Activated CD8-positive, alpha-beta memory T cell treated with anti-CD3 and anti-CD28 coated beads, Interleukin-2, amount 50 U/mL, for 48 hours (primary cell): Measurements from ENCODE around the gene CNGB1.
A peak's percentile ranks its signal among the peaks of the same experiment; 100 is the strongest.
"Not testable (repeated sequence)": the region's sequence is repeated elsewhere in the genome, so short reads cannot be mapped to it uniquely, and the experiment has no call there.

Experiments used
- DNase-seq: peaks from one replicate; pipeline ENCODE4 v3.0.0-alpha.2; 2020

CNGB1 gene

DNA sequence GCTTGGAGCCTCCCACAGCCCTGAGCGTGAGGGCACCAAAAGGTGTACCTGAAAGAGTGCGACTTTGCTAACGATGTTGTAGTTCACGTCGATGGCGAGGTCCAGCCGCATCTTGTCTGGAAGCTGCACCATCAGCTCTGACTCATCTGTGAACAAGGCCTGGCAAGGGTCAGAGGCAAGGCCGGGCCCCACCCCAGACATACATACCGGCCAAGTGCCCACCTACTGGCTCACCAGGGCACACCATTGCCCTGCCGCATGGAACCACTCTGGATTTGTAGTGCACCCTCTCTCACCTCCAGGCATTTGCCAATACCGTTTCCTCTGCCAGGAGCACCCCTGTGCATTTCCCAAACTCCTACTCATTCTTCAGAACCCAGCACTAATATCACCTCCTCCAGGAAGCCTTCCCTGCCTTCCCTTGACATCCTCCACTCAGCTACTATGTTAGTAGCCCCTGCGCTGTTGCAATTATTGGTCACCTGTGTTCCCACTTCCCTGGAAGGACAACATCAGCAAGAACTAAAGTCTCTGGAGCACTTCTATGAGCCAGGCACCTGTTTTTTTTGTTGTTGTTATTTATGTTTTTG, 69.4 kb downstream of the CNGB1 start:
- DNase-seq, result no peak

DNA sequence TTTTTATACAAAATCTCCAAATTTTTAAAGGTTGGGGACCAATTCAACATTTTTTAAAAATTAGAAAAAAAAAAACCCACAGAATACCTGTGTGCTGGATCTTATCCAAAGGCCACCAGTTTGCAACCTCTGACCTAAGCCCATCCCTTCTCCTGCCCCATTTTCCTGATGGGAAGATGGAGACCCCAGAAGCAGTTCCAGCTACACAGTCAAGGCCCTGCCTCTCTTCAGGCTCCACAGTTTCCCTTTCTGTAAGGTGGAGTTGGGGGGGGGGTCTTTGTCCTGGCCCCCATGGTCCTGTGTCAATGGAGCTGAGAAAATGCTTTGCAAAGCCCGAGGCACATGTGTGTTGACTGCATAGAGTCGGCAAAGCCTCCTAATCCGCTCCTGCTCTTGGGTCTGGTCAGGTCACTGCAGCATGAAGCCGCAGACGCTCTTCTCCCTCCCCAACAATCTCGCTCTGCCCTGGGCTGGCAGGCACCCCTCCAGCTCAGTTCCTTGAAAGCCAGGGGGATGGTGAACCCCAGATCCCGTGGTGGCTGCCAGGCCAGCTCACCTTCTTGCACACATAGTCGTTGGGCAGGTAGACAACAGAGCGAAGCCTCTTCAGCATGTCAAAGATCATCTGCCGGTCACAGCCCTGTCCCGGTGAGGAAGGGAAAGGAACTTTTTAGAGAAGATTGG, 70.0 kb downstream of the CNGB1 start:
- DNase-seq, result no peak

DNA sequence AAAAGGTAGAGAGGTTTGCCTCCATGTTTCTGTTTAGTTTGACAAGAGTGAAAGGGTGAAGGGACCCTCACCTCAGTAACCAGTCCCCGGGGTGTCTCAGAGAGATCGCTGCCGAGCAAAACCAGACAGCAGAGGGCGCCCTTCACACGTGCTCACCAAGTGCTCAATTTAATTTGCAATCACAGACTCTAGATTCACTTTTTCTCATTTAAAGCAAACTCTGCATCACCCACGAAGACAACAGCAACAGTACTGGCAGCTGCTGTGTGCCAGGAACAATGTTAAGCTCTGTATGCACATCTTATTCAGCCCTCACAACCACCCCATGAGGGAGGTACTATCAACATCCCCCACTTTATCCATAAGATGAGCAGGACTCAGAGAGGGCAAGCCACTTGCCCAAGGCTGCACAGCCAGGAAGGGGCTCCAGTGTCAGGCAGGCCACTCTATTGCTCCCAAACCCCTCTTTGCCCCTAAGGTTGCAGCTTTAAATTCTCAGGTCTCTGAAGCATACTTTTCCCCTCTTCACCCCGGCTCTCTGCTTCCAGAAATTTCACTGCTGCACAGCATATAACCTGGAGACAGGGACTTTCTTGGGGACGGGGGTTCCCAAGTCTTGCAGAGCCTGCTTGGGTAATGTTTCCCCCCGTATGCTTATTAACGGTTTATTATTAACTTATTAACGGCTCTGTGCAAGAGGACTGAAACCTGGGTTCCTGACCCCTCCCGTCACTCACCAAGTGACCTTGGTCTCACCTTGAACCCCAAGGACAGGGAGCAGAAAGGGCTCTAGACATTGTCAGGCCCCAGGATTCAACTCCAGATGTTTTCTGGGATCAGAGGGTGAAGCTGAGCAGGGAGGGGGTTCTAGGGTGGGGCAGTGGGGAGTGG, 70.9 kb downstream of the CNGB1 start:
- DNase-seq, result peak; percentile 88

DNA sequence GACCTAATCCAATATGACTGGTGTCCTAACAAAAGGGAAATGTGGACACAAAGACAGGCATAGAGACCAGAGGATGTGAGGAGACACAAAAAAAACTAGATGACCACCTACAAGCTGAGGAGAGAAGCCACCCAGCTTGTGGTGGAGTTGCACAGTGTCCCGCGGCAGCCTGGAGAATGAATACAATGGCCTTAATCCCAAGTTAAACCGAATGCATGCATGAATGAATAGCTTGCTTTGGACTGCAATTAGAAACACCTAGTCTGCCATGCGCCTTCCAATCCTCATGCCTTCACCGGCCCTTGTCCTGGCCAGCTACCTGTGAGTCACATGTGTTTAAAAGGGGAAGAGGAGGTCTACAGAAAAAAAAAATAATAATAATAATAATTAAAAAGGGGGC, 72.0 kb downstream of the CNGB1 start:
- no peak for DNase-seq

DNA sequence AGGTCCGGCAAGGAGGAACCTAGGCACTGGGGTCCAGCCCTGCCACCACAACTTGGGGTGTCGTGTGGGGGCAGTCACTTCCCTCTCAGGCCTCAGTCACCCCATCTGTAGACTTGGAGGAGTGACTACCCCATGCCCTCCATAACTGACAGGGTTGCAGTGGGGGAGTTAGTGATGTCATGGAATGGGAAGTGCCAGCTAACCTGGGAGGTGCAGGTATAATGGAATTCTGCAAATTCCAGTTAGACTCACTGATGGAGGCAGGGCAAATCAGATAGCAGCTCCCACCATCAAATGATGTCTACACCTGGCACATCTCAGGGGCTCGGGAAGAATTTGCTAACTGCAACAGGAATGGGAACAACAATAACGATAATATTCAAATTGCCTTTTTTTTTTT, 72.9 kb downstream of the CNGB1 start:
- DNase-seq, result no peak

DNA sequence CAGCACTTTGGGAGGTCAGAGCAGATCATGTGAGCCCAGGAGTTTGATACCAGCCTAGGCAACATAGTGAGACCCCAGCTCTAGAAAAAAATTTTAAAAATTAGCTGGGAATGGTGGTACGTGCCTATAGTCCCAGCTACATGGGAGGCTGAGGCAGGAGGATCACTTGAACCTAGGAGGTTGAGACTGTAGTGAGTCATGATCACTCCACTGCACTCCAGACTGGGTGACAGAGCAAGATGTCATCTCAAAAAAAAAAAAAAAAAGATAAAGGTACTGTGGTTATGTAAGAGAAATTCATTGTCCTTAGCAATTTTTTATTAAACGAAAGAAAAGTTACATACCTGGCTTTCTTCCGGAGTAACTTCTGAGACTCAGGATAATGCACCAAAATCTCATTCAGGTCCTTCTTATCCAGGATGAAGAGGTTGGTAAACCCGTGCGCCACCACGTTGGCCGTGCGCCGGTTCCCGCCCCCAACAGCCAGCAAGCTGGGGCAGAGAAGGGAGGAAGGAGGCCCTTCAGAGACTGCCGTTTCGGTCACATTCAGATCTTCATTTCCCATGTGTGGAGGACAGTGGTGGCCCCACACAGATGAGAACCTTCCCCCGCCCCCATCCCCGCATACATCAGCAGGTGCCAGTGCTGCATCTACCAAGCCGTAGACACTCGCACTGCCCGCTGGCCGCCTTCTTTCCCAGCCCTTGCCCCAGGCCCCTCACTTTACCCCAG, 73.7 kb downstream of the CNGB1 start:
- DNase-seq, result no peak

DNA sequence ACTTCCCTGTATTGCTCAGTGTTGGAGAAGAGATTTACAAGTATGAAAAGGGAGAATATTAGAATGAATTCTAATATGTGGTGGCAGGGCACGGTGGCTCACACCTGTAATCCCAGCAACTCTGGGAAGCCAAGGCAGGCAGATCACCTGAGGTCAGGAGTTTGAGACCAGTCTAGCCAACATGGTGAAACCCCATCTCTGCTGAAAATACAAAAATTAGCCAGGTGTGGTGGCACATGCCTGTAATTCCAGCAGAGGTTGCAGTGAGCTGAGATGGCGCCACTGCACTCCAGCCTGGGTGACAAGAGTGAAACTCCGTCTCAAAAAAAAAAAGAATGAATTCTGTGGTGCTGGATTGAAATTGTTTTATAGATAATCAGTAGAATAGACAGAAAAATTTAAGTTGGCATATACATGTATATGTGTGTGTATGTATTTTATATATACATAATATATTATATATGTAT, 75.8 kb downstream of the CNGB1 start:
- DNase-seq, result not testable (repeated sequence)

DNA sequence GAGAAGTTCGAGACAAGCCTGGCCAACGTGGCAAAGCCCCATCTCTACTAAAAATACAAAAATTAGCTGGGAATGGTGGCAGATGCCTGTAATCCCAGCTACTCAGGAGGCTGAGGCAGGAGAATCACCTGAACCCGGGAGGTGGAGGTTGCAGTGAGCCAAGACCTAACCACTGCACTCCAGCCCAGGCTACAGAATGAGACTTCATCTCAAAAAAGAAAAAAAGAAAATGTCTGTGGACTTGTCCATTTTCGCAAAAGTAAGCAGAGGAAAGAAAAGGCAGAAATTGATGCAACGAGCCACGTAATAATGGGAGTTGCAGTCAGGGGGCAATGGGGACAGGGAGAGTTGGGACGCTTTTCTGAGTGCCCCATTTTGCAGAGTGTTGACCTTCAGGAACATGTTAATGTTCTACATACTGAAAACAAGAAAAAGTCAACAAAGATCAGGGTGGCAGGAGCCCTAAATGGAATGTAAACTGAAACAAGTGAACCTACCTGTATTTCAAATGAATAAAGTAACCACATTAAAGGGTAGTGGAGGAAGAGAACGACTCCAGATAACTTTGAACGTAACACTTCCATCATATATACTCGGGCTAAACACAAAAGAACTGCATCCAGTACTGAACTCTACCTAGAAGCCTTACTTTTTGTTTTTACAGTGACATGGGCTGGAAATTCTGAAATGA, 76.4 kb downstream of the CNGB1 start:
- no peak for DNase-seq

DNA sequence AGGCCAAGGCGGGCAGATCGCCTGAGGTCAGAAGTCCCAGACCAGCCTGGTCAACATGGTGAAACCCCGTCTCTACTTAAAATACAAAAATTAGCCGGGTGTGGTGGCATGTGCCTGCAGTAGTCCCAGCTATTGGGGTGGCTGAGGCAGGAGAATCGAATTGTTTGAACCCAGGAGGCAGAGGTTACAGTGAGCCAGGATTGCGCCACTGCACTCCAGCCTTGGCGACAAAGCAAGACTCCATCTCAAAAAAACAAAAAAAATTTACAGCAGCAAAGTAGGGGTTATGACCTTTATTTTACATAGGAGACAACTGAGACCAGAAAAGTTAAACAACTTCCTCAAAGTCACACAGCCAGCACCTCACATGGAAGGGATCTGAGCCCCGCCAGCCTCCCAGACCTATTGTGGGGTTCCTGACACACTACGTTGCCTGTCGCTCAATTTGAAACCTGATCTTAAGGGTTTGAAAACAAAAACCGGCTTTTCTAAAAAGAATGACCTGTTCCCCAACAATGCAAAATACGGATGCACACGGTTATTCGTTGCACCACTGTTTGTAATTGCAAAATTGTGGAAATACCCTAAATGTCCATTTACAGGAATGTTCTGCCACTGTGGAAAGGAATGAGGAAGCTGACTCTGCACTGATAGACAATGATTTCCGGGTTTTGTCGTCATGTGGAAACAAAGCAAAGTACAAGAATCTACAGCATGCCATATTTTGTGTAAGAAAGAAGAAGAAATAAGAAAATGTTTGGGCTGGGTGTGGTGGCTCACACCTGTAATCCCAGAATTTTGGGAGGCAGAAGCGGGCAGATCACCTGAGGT, 77.2 kb downstream of the CNGB1 start:
- no peak for DNase-seq

DNA sequence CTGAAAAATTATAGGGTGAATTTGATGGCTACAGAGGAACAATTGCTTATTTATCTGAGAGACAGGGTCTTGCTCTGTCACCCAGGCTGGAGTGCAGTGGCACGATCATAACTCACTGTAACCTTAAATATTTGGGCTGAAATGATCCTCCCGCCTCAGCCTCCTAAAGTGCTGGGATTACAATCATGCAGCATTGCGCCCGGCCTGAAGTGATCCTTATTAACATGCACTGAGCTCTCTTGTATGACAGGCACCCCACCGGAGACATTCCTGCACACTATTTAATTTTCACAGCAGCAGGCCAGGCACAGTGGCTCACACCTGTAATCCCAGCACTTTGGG, 77.7 kb downstream of the CNGB1 start:
- DNase-seq, result no peak

DNA sequence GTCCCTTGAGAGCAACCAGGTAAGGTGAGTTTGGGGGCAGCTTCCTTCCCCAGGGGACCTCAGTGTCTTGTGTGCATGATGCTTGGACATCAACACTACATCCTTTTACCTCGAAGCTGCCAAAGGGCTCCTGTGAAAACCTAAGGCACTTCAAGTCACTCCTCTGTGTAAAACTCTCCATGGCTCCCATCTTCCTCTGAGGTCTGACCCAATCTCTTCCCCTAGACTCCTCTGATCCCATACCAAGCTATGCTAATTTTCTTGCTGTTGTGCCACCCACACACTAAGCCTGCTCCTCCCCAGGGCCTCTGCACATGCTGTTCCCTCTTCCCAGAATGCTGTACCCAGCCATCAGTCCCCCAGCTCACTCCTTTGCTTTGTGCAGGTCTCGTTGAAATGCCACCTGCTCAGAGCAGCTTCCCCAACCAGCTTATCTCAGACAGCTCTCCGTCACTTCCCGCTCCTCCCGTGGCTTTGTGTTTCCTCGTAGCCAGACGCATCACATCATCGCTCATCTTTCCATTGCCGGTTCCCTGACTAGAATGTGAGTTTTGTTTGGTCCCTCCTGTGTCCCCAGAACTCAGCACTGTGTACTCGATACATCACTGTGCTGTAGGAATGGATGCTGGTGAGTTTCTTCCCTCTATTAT, 78.4 kb downstream of the CNGB1 start:
- no peak for DNase-seq

DNA sequence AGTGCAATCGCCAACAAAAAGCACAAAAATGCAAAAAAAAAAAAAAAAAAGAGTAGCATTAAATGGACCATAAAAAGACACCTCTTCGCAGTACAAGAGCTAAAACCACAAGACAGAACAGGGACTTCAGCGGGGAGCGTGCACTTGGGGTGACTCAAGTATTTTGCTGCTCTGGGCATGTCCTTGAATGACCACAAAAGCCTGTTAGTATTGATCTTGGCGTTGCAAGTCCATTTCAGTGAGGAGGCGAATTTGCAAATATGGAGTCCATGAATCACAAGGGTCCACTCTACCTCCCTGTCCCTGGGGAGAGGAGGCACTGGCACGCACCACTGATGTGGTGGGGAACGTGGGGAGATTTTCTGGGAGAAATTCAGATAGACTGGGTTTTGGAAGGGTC, 78.9 kb downstream of the CNGB1 start:
- no peak for DNase-seq

DNA sequence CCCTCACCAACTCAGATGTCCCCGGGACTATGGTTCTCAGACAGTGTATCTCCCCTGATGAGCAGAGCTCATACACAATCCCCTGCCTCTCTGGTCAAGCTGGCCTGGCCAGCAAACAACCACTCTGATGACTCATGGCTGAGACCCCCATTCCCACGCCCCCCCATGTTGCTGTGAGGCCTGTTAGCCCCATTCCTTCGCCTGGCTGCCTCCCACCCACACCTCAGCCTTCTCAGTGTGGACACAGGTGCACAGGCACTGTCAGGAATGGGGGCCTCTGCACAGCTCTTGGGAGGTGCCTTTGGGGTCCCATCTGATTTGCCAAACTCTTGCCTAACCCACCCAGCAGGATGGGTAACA, 80.2 kb downstream of the CNGB1 start:
- no peak for DNase-seq

DNA sequence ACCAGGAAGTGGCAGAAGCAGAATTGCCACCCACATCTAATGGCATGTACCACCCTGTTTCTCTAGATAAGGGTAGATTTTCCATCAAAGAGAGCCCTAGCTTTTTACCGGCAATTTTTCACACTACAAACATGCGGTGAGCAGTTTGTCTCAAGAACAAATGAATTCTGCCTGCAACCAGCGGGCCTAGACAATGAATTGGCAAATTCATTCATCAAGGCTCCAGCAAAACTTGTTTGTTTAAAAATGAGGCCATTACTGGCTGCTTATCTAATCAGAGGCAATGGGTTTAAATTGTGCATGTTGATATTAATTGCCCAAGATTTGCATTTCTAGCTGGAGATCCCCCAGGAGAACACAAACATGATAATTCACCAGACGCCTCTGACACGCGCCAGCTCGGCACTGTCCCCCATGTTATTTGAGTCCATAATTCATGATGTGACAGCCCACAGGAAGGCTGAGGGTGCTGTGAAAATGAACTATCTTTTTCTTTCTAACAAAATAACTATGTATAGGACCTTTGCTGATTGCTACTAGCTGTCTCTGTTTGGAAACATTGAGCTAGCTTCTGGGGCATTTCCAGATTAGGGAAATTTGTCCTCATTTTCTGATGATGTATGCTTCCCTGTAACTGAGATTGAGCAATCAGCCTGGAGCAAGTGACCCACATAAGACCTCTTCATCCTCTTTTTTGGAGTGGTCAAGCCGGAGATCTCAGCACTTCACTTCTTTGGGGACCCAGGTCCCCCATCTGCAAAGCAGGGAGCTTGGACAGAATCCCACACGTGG, 80.8 kb downstream of the CNGB1 start:
- DNase-seq, result no peak

DNA sequence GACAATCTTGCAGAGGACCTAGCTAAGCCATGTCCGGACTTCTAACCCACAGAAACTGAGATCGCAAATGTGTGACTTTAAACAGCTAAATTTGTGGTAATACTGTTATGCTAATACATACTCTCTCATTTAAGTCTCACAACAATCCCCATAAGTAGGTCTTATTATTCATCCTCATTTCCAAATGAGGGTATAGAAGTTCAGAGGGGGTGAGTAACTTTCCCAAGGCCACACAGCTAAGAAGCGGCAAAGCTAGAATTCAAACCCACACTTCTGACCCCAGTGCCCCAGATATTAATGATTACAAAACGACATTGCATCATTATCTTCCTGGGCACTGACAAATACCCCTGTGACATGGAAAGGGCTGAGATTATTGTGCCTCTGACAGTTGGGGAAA, 81.4 kb downstream of the CNGB1 start:
- no peak for DNase-seq

DNA sequence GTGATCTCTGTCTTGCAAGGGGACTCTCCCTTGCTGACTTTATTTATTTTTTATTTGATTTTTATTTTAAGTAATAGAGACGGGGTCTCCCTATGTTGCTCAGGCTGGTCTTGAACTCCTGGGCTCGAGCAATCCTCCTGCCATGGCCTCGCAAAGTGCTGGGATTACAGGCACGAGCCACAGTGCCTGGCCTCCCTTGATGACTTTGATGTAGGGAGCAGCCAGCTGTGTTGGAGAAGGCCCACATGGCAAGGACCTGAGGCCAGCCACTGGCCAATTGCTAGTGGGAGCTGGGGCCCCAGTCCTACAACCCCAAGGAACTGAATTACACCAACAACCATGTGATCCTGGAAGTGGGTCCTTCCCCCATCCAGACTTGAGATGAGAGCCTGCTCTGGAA, 81.8 kb downstream of the CNGB1 start:
- no peak for DNase-seq

DNA sequence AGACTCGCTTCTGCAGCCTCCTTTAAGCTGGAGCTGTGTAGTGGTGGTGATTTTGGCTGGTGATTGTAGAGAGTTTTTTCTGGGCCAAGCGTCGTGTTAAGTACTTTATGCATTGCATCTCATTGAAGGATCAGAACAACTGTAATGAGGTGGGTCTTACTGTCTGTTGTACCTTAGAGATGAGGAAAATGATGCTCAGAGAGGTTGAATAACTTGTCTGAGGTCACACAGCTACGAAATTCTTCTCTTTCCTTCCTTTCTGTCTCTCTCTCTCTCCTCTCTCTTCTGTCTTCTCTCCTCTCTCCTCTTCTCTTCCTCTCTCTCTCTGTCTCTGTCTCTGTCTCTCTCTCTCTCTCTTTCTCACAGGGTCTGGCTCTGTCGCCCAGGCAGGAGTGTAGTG, 82.8 kb downstream of the CNGB1 start:
- no peak for DNase-seq

DNA sequence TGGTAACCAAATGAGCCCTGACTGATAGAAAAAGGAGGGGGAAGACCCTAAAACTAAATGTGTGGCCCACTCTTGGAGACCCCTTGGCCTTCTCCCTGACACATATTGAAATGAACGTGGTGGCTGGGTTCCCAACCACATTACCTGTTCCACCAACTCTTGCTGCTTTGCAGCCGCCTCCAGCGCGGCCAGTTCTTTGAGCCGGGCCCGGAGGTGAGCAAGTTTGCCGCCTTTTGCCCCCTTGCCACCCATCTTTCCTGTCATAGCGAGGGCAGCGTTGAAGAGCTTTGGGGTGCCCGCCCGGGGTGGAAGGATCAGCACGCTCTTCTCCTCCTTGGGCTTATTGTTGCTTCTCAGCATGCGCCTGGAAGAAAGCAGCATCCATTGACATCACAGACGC, 83.2 kb downstream of the CNGB1 start:
- no peak for DNase-seq

DNA sequence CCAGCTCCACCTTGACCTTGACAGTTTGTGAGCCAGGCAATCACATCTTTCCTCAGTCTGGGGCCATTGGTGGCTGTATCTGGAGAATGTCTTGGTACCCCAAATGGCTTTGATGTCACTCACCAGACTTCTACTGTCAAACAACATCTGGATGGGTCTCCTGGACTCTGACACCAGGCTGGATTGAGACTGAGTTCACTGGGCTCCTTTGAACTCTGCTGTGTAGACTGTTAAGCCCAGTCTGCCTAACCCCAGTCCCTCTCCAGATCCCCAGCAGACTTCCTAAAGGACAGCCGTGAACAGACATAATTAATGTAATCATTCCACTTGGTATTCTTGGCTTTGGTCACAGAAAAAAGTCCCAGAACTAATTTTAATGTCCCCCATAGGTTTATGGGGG, 84.5 kb downstream of the CNGB1 start:
- no peak for DNase-seq

DNA sequence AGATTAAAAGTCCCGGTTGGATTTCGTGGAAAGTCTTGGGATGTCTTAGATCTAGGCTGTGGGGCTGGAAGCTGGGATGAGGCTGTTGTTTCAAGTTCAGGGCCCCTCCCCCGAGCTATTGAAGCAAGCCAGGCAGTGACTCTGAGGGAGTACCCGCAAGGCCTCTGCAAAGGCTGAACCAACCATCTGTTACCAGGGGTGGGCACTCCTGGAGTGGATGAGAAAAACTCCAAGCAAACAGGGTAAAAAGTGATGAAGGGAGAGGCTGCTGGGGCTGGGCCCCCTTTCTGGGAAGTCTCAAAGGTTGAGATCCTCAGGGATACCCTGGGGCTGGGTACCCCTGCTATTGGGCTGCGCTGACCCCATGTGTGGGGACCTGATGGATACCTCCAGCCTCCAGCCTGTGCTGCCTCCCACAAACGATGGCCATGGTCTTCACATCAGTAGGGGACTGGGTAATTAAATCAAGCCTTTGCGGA, 86.2 kb downstream of the CNGB1 start:
- DNase-seq, result no peak
